Ectodermal cell (in vitro differentiated cells): Measurements from ENCODE around the gene CALCA. TPM values are rescaled to one million over a fixed set of nuclear protein-coding genes. Genes with fewer than 3 reads are reported as not detected.
"Not testable (repeated sequence)": the region's sequence is repeated elsewhere in the genome, so short reads cannot be mapped to it uniquely, and the experiment has no call there.

ENCODE experiments used
- H3K27ac ChIP-seq: 2 replicates; pipeline ENCODE4 v1.7.0; 2013; ENCODE audit warnings: mild to moderate bottlenecking, low read depth, low read length; ENCODE audit not compliant: insufficient read depth, poor library complexity, severe bottlenecking
- H3K27me3 ChIP-seq: 2 replicates; pipeline ENCODE4 v1.7.0; 2013; ENCODE audit warnings: mild to moderate bottlenecking, low read length; ENCODE audit not compliant: insufficient read depth, control insufficient read depth, poor library complexity, severe bottlenecking
- H3K36me3 ChIP-seq: one replicate; pipeline ENCODE4 v1.7.0; 2013; ENCODE audit warnings: low read length; ENCODE audit not compliant: control insufficient read depth, insufficient read depth
- H3K4me1 ChIP-seq: one replicate; pipeline ENCODE4 v1.7.0; 2013; ENCODE audit warnings: low read length; ENCODE audit not compliant: control insufficient read depth, insufficient read depth
- H3K4me3 ChIP-seq: 2 replicates; pipeline ENCODE4 v1.7.0; 2013; ENCODE audit warnings: low read depth, low read length, control low read depth; ENCODE audit not compliant: insufficient read depth
- H3K9me3 ChIP-seq: 2 replicates; pipeline ENCODE4 v1.7.0; 2013; ENCODE audit warnings: mild to moderate bottlenecking, low read length, moderate library complexity; ENCODE audit not compliant: control insufficient read depth
- WGBS, 2 experiments: methylation state at CpG; one replicate each; pipeline ENCODE4 v1.1.7; 2013; ENCODE audit warnings: missing lambda C conversion rate in 2 of 2; 5-methylcytosine and 5-hydroxymethylcytosine counted together
- polyA plus RNA-seq, 4 experiments: library from polyadenylated mRNA; stranded (reverse); fragments of 50-300 nt; gene quantifications; one replicate each; pipeline ENCODE4 v1.2.3, GENCODE V29; 2013

The CALCA gene
- not detected for polyA plus RNA-seq (2013, experiment 1 of 4)
- polyA plus RNA-seq (2013, experiment 2 of 4) = not detected
- not detected for polyA plus RNA-seq (2013, experiment 3 of 4)
- not detected for polyA plus RNA-seq (2013, experiment 4 of 4)

DNA sequence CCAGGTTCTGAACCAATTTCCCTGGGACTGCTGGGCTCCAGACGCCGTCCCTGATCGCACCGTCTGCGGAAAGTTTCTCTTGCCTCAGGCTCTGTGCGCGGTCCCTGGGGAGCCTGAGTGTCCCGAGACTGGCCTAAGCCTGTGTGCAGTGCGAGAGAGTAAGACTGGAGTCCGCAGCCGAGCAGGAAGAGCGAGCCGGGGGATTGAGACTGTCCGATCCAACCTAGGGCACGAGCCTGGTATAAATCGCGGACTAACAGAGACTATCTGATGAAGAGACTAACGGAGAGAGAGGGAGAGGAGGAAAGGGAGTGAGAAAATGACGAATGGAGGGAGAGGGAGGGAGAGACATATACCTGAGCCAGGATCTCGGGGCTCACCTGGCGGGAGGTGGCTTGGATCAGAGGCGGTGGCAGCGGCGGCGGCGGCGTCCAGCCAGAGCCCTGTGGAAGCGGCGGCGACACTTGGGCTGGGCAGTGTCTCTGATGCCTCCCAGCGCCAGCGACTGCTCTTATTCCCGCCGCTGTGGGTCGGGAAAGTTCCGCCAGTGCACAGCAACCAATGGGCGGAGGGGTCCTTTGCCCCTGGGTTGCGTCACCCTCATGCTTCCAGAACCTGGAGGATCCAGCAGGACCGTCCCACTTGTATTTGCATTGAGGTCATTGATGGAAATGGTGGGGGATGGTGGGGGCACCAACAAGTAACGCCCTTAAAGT is at the start of gene CALCA:
TSS of gene CALCA (minus strand) at position 487 of the 716 bp plus-strand sequence. CDS start 1,159 bp downstream, outside the sequence.
- peaks cover 82% of the 10 kb centered on the region for H3K27me3 ChIP-seq
- WGBS, 2 experiments = 5 to 6% methylated on average over 40 of the region's 40 CpGs

GRCh38 chr11:15016200-15016599 is 44.0 kb upstream of the CALCA start:
- Histone ChIP-seq H3K4me1 (no peaks in the 10 kb centered on the region), H3K27me3 (no peaks in the 10 kb centered on the region), H3K27ac (no peak overlapping the region), H3K36me3 (no peaks in the 10 kb centered on the region), H3K4me3 (no peak overlapping the region), H3K9me3 (no peaks in the 10 kb centered on the region)
- WGBS, 2 experiments = 90 to 96% methylated on average over 1 of the region's 1 CpG

More for the DNA sequence above, at the start of gene CALCA:
- no peaks in the 10 kb centered on the region for H3K9me3 ChIP-seq
- H3K4me1 ChIP-seq = peaks cover 11% of the 10 kb centered on the region
- no peaks in the 10 kb centered on the region for H3K36me3 ChIP-seq
- no peak within 1 kb of the TSS for H3K27ac ChIP-seq
- H3K4me3 ChIP-seq = no peak within 1 kb of the TSS

GRCh38 chr11:15011776-15012345 is 39.7 kb upstream of the CALCA start:
- no peaks in the 10 kb centered on the region for H3K27me3 ChIP-seq
- H3K36me3 ChIP-seq = no peaks in the 10 kb centered on the region
- no peak overlapping the region for H3K27ac ChIP-seq
- no peak overlapping the region for H3K4me3 ChIP-seq
- WGBS, 2 experiments = 85 to 88% methylated on average over 4 of the region's 6 CpGs
- no peaks in the 10 kb centered on the region for H3K9me3 ChIP-seq
- no peaks in the 10 kb centered on the region for H3K4me1 ChIP-seq

DNA sequence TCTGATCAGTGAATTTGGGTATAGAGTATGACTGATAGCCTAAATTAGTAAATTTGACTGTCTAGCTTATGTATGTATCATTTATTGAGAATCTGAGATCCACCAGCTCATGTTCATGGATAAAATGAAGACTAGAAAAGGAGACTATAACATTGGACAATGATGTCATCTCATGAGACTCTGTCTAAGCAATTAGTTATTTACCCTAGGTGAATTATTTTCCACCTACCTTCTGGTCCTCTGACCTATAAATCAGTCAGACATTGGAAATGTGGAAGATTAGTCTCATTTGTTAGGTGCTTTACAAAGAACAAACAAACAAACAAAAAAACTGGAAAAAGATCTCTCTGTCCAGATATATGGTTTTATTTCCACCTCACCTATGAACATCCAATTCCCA is 38.7 kb upstream of the CALCA start:
- Histone ChIP-seq H3K4me3 (no peak overlapping the region), H3K9me3 (no peaks in the 10 kb centered on the region), H3K4me1 (no peaks in the 10 kb centered on the region), H3K27ac (no peak overlapping the region), H3K36me3 (no peaks in the 10 kb centered on the region), H3K27me3 (no peaks in the 10 kb centered on the region)

DNA sequence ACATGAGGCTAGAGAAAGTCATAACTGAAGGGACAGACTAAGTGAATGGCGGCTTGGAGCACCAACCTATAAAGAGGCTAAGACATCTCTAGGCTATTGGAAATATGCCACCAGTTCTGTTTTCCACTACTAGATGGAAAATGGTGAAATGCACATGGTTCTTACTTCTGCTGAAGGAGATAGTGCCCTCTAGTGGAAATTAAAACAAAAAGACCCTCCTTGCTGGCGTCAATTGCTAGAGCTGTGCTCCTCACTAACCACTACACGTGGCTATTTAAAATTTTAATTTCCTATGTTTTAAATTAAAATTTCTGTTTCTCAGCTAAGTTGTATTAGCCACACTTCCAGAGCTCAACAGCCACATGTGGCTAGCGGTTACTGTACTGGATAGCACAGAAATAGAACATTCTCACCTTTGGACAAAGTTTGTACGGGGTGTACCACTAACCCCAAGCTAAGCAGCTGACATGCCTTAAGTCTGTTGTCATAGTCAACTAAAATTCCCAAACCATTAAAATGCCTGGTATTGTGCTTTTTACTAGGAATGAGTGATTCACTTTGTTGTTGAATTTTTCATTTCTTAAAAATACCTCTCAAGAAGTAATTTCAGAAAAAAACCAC is 34.1 kb upstream of the CALCA start:
- H3K27ac ChIP-seq = no peak overlapping the region
- no peak overlapping the region for H3K4me3 ChIP-seq
- no peaks in the 10 kb centered on the region for H3K27me3 ChIP-seq
- no peaks in the 10 kb centered on the region for H3K36me3 ChIP-seq
- no peaks in the 10 kb centered on the region for H3K4me1 ChIP-seq
- no peaks in the 10 kb centered on the region for H3K9me3 ChIP-seq
- 49 to 86% methylated on average over 3 to 5 of the region's 5 CpGs for WGBS, 2 experiments

- H3K4me3 ChIP-seq, H3K27ac ChIP-seq, H3K27me3 ChIP-seq, H3K9me3 ChIP-seq, H3K36me3 ChIP-seq, H3K4me1 ChIP-seq: not testable (repeated sequence)
- WGBS, 2 experiments = 80% methylated on average over 3 of the region's 3 CpGs
These were observed 16.0 kb upstream of the CALCA start for GRCh38 chr11:14988133-14988532.

- H3K9me3 ChIP-seq = no peaks in the 10 kb centered on the region
- 80% methylated on average over 1 of the region's 1 CpG; no CpG with 5 or more reads in 1 of the 2 experiments for WGBS, 2 experiments
These were observed 9.4 kb upstream of the CALCA start for GRCh38 chr11:14981507-14981906.

GRCh38 chr11:14980854-14981253 is 8.7 kb upstream of the CALCA start:
- Histone ChIP-seq H3K4me1 (no peaks in the 10 kb centered on the region), H3K27ac (no peak overlapping the region), H3K4me3 (no peak overlapping the region), H3K9me3 (no peaks in the 10 kb centered on the region), H3K36me3 (no peaks in the 10 kb centered on the region), H3K27me3 (peaks cover 23% of the 10 kb centered on the region)
- WGBS, 2 experiments = 91 to 100% methylated on average over 3 of the region's 3 CpGs

More at GRCh38 chr11:14981507-14981906, 9.4 kb upstream of the CALCA start:
- H3K36me3 ChIP-seq = no peaks in the 10 kb centered on the region
- no peak overlapping the region for H3K4me3 ChIP-seq
- no peak overlapping the region for H3K27ac ChIP-seq
- peaks cover 16% of the 10 kb centered on the region for H3K27me3 ChIP-seq
- no peaks in the 10 kb centered on the region for H3K4me1 ChIP-seq

- 86 to 88% methylated on average over 1 of the region's 1 CpG for WGBS, 2 experiments
- H3K36me3 ChIP-seq = no peaks in the 10 kb centered on the region
- no peaks in the 10 kb centered on the region for H3K9me3 ChIP-seq
- H3K27me3 ChIP-seq = peaks cover 59% of the 10 kb centered on the region
- H3K27ac ChIP-seq = no peak overlapping the region
- H3K4me3 ChIP-seq = no peak overlapping the region
- H3K4me1 ChIP-seq = peaks cover 11% of the 10 kb centered on the region
These were observed 5.1 kb upstream of the CALCA start for GRCh38 chr11:14977101-14977880.

- peak overlapping the region; percentile 5 for H3K4me3 ChIP-seq
- H3K36me3 ChIP-seq = no peaks in the 10 kb centered on the region
- H3K4me1 ChIP-seq = peaks cover 11% of the 10 kb centered on the region
- H3K27me3 ChIP-seq = peaks cover 79% of the 10 kb centered on the region
- WGBS, 2 experiments = 2 to 4% methylated on average over 12 of the region's 12 CpGs
- H3K27ac ChIP-seq = no peak overlapping the region
- no peaks in the 10 kb centered on the region for H3K9me3 ChIP-seq
These were observed 3.1 kb upstream of the CALCA start for GRCh38 chr11:14975252-14975587.
